Testis (tissue), 2 donors: Measurements from ENCODE around the gene TBL1X.

Source experiments
- CTCF ChIP-seq, 3 experiments: fragments of 450-650 bp in 2 of 3; fragments of 200-600 bp in 1 of 3; sonication (generic) in 1 of 3; IDR thresholded peaks; one replicate each; pipeline ENCODE4 v1.5.1; 2016 to 2019; ENCODE audit warnings: antibody characterized with exemption in 3 of 3, mild to moderate bottlenecking in 2 of 3, moderate library complexity in 1 of 3
- POLR2A ChIP-seq: fragments of 450-650 bp; IDR thresholded peaks from one replicate; pipeline ENCODE4 v1.6.1; 2017; ENCODE audit warnings: antibody characterized with exemption, mild to moderate bottlenecking, moderate library complexity

GRCh38 chrX:9724711-9725110 lies 259.9 kb downstream of the TBL1X start:
- no peak for TF ChIP-seq CTCF (IDR thresholded peaks at IDR 0.05)
- no peak for TF ChIP-seq POLR2A
